Progenitor cell of endocrine pancreas (in vitro differentiated cells): Measurements from ENCODE around the gene SLC44A2. TPM values are rescaled to one million over a fixed set of nuclear protein-coding genes. Genes with fewer than 3 reads are reported as not detected.
A peak's percentile ranks its signal among the peaks of the same experiment; 100 is the strongest.
"Not testable (repeated sequence)": the region's sequence is repeated elsewhere in the genome, so short reads cannot be mapped to it uniquely, and the experiment has no call there.

ENCODE experiments used
- DNase-seq: peaks from one replicate; pipeline ENCODE4 v3.0.0; 2021; ENCODE audit warnings: low spot score; ENCODE audit not compliant: unreplicated experiment
- H3K27ac Mint-ChIP-seq: 2 replicates; pipeline ENCODE4 v1.8.0; 2021; ENCODE audit warnings: mild to moderate bottlenecking, moderate library complexity, mixed read lengths
- H3K27me3 Mint-ChIP-seq: 2 replicates; pipeline ENCODE4 v1.8.0; 2021; ENCODE audit warnings: mixed read lengths
- H3K36me3 Mint-ChIP-seq: 2 replicates; pipeline ENCODE4 v1.8.0; 2022; ENCODE audit warnings: mixed read lengths; ENCODE audit not compliant: insufficient read depth
- H3K4me1 Mint-ChIP-seq: 2 replicates; pipeline ENCODE4 v1.8.0; 2021; ENCODE audit warnings: low read depth, mixed read lengths
- H3K4me3 Mint-ChIP-seq: 2 replicates; pipeline ENCODE4 v1.8.0; 2021; ENCODE audit warnings: low read depth, mild to moderate bottlenecking, moderate library complexity, mixed read lengths
- H3K9me3 Mint-ChIP-seq: 2 replicates; pipeline ENCODE4 v1.8.0; 2021; ENCODE audit warnings: low read depth, mixed read lengths
- total RNA-seq: library from RNA; stranded (reverse); gene quantifications from 2 replicates; pipeline ENCODE4 v1.2.1, GENCODE V29; 2021
- TF ChIP-seq, protein P1 (sequence below): fragments of 200-600 bp; sonication (generic); IDR thresholded peaks from one replicate; pipeline ENCODE4 v1.5.0; 2021; ENCODE audit warnings: antibody characterized with exemption, mild to moderate bottlenecking; ENCODE audit not compliant: unreplicated experiment

The SLC44A2 gene
- total RNA-seq, 1 donor from 2014 or later, result 164 TPM

DNA sequence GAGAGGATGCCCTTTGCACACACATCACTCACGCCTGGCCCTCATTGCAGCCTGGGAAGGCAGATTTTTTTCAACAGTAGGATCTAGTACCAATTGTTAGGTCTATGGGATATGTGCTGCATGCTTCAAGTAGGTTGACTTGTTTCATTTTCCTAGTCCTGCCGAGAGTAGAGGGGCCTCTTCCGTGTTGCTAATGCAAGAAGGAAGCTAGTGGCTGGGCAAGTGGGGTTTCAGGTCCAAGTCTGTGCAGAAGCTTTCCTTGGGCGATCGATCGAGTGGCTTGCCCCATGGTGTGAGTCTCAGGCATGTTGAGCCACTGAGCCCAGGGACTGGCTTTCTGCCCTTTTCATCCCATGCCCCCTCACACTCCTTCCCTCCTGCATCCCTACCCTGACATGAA, 42.5 kb downstream of the SLC44A2 start:
- no peaks in the 10 kb centered on the region for H3K9me3 Mint-ChIP-seq
- H3K4me3 Mint-ChIP-seq, result no peak overlapping the region
- H3K27me3 Mint-ChIP-seq, result no peaks in the 10 kb centered on the region
- H3K4me1 Mint-ChIP-seq, result peaks cover 8% of the 10 kb centered on the region
- DNase-seq, result no peak
- TF ChIP-seq, protein P1, sequence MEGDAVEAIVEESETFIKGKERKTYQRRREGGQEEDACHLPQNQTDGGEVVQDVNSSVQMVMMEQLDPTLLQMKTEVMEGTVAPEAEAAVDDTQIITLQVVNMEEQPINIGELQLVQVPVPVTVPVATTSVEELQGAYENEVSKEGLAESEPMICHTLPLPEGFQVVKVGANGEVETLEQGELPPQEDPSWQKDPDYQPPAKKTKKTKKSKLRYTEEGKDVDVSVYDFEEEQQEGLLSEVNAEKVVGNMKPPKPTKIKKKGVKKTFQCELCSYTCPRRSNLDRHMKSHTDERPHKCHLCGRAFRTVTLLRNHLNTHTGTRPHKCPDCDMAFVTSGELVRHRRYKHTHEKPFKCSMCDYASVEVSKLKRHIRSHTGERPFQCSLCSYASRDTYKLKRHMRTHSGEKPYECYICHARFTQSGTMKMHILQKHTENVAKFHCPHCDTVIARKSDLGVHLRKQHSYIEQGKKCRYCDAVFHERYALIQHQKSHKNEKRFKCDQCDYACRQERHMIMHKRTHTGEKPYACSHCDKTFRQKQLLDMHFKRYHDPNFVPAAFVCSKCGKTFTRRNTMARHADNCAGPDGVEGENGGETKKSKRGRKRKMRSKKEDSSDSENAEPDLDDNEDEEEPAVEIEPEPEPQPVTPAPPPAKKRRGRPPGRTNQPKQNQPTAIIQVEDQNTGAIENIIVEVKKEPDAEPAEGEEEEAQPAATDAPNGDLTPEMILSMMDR, result no peak
- peaks cover 22% of the 10 kb centered on the region for H3K36me3 Mint-ChIP-seq
- peak overlapping the region; percentile 24 for H3K27ac Mint-ChIP-seq

DNA sequence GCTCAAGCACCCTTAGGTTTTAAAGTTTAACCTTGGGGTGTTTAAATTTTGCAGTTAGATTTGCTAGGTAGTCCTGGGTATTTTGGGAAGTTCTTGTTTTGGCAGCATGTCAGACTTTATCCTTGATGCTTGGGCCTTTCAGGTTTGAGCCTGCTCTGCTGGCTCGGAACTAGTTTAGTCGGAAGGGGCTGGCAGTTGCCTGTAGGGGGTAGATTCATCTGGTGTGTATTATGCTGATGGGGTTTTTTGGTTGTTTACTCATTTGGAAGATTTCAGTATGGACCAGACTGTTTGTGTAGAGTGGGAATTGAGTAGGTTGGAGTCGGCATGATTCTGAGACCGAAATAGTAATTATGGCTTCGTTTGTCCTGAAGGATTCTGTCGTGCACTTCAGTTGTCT, 43.9 kb downstream of the SLC44A2 start:
- TF ChIP-seq, protein P1, result no peak
- H3K27me3 Mint-ChIP-seq, result no peaks in the 10 kb centered on the region
- peaks cover 26% of the 10 kb centered on the region for H3K36me3 Mint-ChIP-seq
- no peaks in the 10 kb centered on the region for H3K9me3 Mint-ChIP-seq
- H3K27ac Mint-ChIP-seq, result peak overlapping the region; percentile 22
- H3K4me1 Mint-ChIP-seq, result peaks cover 4% of the 10 kb centered on the region
- no peak overlapping the region for H3K4me3 Mint-ChIP-seq
- no peak for DNase-seq

GRCh38 chr19:10670182-10670581, 44.8 kb downstream of the SLC44A2 start:
- DNase-seq, result no peak
- H3K27me3 Mint-ChIP-seq, result no peaks in the 10 kb centered on the region
- no peak overlapping the region for H3K4me3 Mint-ChIP-seq
- H3K27ac Mint-ChIP-seq, result peak overlapping the region; percentile 22
- H3K4me1 Mint-ChIP-seq, result peaks cover 4% of the 10 kb centered on the region
- TF ChIP-seq, protein P1, result no peak
- H3K9me3 Mint-ChIP-seq, result no peaks in the 10 kb centered on the region
- H3K36me3 Mint-ChIP-seq, result peaks cover 29% of the 10 kb centered on the region

DNA sequence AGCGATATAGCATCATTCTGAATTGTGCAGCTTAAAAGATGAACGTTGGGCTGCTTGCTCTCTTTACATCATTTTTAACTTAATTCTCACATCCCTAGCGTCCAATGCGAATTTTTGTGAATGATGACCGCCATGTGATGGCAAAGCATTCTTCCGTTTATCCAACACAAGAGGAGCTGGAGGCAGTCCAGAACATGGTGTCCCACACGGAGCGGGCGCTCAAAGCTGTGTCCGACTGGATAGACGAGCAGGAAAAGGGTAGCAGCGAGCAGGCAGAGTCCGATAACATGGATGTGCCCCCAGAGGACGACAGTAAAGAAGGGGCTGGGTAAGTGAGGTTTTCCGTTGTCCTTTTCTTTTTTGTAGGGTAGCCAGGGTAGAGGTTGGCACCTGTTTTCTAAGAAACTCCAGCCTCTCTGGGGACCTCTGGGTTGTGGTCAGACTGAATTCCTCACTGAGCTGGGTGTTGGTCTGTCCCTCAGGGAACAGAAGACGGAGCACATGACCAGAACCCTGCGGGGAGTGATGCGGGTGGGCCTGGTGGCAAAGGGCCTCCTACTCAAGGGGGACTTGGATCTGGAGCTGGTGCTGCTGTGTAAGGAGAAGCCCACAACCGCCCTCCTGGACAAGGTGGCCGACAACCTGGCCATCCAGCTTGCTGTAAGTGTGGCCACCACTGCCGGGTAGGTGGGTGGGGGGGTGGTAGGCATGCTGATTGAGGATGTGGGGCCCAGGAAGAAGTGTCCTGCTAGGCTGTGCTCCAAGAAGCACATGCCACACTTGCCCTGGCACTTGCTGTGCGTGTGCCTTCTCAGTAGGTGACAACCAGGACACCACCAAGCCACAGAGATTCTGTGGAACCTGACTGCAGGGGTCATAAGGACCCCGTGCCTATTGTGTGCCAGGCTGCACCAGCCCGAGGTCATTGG, 45.8 kb downstream of the SLC44A2 start:
- no peak overlapping the region for H3K4me3 Mint-ChIP-seq
- H3K27ac Mint-ChIP-seq, result peak overlapping the region; percentile 73
- H3K9me3 Mint-ChIP-seq, result no peaks in the 10 kb centered on the region
- peaks cover 32% of the 10 kb centered on the region for H3K36me3 Mint-ChIP-seq
- no peak for DNase-seq
- H3K27me3 Mint-ChIP-seq, result no peaks in the 10 kb centered on the region
- TF ChIP-seq, protein P1, result no peak
- peaks cover 4% of the 10 kb centered on the region for H3K4me1 Mint-ChIP-seq

GRCh38 chr19:10671922-10672321, 46.6 kb downstream of the SLC44A2 start:
- not testable (repeated sequence) for DNase-seq, H3K4me3 Mint-ChIP-seq, H3K9me3 Mint-ChIP-seq, H3K27ac Mint-ChIP-seq, H3K27me3 Mint-ChIP-seq, H3K4me1 Mint-ChIP-seq
- H3K36me3 Mint-ChIP-seq, result peaks cover 31% of the 10 kb centered on the region

DNA sequence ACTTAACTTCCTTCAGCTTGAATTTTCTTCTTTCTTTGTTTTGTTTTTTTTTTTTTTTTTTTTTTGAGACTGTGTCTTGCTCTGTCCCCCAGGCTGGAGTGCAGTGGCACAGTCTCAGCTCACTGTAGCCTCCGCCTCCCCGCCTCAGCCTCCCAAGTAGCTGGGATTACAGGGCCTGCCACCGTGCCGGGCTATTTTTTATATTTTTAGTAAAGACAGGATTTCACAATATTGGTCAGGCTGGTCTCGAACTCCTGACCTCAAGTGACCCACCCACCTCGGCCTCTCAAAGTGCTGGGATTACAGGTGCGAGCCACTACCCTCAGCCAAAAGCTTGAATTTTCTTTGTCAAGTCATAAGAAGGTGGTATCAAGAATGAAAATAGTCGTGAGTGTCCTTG, 49.9 kb downstream of the SLC44A2 start:
- Mint-ChIP-seq H3K36me3 (peaks cover 32% of the 10 kb centered on the region), H3K27ac (peak overlapping the region; percentile 77)
- H3K9me3 Mint-ChIP-seq, H3K4me1 Mint-ChIP-seq, H3K4me3 Mint-ChIP-seq, DNase-seq, H3K27me3 Mint-ChIP-seq: not testable (repeated sequence)
